ENCODE measurements around the gene ANXA10.
"Not testable (repeated sequence)": the region's sequence is repeated elsewhere in the genome, so short reads cannot be mapped to it uniquely, and the experiment has no call there.

ANXA10 gene

DNA sequence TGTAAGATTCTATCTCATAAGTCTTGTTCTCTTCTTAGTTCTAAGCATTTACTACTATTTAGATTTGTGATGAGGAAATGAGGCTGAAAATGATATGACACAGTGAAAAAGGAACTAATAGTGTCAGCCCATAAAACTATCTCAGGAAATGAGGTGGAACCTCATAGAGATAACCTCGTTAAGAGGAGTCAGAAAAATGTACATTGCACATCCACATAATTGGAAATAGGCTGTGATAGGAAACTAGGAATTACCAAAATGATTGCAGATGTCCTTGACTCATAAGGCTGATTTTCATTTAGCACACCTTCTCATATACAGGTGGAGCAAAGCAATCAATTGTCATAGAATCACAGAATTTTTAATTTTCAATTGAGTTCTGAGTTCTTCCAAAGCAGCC is 26.8 kb downstream of the ANXA10 start:
- ATAC-seq, result no peak
- DNase-seq, result no peak

- DNase-seq (no peak), ATAC-seq (no peak)
These were observed 27.6 kb downstream of the ANXA10 start for GRCh38 chr4:168119890-168120289.

DNA sequence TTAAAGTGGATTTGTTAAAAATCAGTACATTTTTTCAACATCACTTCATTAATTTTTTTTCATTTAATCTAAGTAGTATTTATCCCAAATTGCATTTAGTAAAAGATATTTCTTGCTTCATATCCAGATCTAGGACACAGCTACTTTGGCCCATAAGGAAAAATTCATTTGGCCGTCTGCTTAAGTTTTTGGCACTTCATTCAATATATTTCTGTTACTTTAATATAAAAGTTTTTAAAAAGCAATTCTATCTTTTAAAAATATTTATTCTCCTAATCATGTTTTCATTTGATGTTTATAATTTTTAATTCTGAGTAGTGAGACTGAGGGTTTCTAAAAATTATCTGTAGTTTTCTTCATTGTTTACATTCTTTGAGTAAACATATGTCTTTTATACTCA is 28.5 kb downstream of the ANXA10 start:
- ATAC-seq (no peak), DNase-seq (no peak)

DNA sequence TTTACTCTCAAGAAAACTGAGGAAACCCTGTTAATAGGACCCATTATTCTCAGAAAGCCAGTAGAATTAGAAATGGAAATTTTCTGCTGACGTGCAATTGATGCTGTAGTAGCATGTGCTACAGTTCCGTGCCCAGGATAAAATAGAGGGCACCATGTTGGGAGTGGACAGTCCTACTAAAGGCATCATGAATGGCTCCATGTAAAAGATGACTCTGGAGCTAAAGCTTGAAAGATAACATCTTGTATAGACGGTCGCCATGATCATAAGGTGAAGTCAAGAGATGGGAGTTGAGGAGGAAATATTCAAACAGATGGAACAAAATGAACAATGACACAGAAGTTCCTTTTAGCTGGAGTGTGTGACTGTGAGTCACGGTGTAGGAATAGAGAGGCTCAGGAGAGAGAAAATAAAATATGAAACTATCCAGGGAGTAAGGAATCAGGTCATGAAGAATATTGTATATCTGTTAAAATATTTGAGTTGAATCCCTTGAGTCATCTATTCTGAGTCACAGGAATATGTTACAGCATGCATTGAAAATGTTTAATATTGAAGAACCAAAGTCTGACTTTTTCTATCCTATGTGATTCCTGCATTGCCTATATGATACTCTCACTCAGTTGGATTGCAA is 31.8 kb downstream of the ANXA10 start:
- no peak for ATAC-seq
- no peak for DNase-seq

DNA sequence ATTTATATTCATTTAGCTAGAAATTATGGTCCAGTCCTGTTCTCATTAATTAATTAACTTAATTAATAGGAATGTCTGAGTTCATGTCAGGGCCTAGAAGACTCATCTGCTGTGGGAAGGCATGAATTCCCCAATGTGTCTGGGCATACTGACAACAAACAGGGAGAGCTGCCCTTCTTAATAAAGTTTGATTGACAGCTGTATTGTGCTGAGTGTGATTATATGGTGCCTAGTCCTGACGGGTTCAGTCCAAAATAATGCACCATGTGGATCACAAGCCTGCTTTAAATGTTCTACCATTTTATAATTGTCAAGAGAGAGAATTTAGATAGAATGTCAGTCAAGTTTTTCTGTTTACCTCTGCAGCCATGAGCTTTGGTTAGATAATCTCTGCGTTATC is 34.6 kb downstream of the ANXA10 start:
- no peak for DNase-seq
- no peak for ATAC-seq

DNA sequence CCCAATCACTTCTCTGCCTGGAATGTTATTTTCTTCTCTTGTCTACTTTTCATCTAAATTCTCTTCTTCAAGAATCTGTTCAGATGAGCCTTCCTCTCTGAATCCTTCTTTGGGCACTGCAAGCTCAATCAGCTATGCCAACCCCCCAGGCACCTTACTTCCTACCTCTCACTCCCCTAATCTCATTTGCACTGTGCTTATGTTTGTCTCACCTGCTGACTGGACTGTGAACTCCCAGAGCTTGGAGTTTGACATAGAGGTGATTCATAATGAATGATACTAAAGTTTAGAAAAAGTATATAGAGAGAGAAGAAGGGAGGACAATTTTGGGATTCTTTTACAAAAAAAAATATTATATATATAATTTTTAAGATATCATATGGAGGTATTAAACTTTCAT is 36.3 kb downstream of the ANXA10 start:
- DNase-seq, result no peak
- ATAC-seq, result no peak

DNA sequence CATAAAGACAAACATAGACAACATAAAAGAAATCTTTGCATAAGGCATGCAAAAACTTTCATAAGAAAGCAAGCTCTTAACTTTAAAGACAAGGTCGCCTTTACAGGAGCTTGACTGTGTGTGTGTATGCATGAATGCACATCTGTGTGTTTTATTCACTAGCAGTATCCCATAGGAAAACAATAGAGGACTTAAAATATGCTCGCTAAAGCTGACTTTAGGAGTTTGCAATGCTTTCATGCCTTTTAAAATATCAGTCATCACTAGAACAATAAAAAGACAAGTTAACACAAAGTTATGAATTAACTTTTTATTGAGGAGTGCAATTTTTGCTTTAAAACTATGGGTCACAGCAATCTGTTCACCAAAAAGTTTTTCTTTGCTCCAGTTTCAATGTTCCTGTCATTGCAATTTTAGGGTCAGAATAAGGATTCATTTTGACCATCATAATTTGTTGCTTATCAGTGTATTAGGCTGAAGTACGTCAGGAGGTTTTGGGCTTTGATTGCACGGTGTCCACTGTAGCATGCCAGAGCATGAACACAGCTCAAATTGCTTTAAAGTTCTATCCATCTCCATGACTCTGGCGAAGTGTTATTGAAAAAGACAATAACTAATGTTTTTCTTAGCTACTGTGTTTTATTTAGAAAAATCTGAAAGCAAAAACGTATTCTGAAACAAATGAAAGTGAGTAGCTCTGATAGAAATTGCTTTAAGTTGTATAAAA is 36.9 kb downstream of the ANXA10 start:
- DNase-seq (no peak), ATAC-seq (no peak)

- ATAC-seq, result no peak
- DNase-seq, result no peak
These were observed 37.5 kb downstream of the ANXA10 start for GRCh38 chr4:168129802-168130201.

- DNase-seq (no peak), ATAC-seq (no peak)
These were observed 38.9 kb downstream of the ANXA10 start for GRCh38 chr4:168131196-168131595.

DNA sequence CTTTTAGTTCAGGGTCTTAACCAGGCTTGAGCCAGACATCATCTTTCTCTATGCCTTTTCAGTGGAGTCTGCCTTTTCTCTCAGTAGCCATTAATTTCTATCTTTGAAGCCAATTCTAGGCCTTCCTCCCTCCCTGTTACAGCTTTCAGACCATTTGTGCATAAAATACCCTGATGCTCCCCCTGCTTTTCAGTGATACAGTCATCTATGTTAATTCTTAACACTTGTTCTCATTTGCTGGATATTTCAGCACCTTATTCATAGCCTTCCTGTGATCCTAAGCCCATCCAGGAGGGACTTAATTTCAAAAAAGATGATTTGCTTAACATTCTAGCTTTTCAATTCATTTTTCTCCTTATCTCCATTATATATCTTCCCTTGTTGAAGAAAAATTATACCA is 42.3 kb downstream of the ANXA10 start:
- DNase-seq, result no peak
- ATAC-seq, result no peak

DNA sequence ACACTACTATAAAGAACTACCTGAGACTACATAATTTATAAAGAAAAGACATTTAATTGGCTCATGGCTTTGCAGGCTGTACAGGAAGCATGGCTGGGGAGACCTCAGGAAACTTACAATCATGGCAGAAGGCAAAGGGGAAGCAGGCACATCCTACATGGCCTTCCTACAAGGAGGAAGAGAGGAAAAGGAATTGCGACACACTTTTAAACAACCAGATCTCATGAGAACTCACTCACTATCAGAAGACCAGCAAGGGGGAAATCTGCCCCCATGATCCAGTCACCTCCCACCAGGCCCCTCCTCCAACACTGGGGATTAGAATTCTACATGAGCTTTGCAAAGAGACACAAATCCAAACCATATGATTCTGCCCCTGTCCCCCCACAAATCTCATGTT is 43.5 kb downstream of the ANXA10 start:
- not testable (repeated sequence) for ATAC-seq

GRCh38 chr4:168137695-168138094 is 45.4 kb downstream of the ANXA10 start:
- ATAC-seq, DNase-seq: not testable (repeated sequence)

More for the DNA sequence above, 43.5 kb downstream of the ANXA10 start:
- not testable (repeated sequence) for DNase-seq

GRCh38 chr4:168138143-168138542 is 45.8 kb downstream of the ANXA10 start:
- ATAC-seq, result no peak
- DNase-seq, result no peak

DNA sequence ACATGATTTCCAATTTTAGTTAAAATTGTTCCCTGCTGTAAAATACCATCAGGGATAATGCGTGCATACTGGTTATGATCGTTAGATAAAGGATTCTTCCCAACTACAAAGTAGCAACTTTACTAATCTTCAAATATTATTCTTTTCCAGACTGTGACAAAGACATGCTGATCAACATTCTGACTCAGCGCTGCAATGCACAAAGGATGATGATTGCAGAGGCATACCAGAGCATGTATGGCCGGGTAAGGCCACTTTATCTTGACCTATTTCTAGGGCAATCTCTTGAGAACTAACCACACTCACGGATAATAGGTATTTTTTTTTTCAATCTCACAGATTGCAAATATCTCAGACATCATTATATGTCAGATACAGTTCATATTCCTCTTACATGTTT is 47.0 kb downstream of the ANXA10 start:
- no peak for ATAC-seq
- no peak for DNase-seq

- DNase-seq (no peak), ATAC-seq (no peak)
These were observed 49.4 kb downstream of the ANXA10 start for GRCh38 chr4:168141733-168142132.

DNA sequence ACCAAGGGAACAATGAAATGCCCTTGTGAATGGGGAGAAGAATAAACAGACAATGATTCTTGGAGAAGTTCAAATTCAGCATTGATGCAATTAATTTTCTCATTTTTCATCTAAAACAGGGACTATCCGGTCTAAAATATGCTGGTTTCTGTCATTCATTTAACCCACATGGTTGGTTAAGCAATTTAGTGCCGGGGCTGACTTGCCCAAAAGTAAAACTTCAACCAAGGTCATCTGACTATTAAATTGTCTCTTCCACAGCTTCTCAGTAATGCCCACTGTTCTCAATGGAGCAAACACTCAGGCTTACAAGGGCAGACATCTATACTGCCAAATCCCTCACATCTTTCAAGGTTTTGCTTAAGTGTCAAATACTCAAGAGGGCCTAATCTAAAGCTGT is 51.3 kb downstream of the ANXA10 start:
- ATAC-seq (no peak), DNase-seq (no peak)

- no peak for ATAC-seq
- DNase-seq, result no peak
These were observed 58.2 kb downstream of the ANXA10 start for GRCh38 chr4:168150420-168151050.

- ATAC-seq, result no peak
- DNase-seq, result no peak
These were observed 59.0 kb downstream of the ANXA10 start for GRCh38 chr4:168151327-168151726.

DNA sequence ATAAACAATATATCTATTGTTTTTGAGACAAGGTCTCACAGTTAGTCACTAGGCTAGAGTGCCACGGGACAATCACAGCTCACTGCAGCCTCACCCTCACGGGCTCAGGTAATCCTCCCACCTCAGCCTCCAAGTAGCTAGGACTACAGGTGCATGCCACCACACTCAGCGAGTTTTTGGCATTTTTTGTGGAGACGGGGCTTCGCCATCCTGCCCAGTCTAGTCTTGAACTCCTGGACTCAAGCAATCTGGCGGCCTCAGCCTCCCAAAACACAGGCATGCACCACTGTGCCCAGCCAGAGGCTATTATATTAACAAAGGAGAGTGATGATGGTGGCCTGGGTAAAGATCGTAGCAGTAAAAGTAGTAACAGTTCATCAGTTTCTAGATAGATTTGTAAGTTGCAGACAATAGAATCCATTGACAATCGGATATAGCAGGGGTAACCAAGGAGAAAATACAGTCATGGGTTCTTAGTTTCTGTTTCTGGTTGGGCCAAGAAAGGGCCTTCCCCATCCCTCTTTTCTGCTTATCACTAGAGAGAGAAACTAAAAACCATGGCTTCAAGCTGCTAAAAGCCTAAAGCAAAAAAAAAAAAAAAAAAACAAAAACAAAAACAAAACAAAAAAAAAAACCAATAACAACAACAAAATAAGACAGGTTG is 60.6 kb downstream of the ANXA10 start:
- no peak for ATAC-seq
- no peak for DNase-seq

DNA sequence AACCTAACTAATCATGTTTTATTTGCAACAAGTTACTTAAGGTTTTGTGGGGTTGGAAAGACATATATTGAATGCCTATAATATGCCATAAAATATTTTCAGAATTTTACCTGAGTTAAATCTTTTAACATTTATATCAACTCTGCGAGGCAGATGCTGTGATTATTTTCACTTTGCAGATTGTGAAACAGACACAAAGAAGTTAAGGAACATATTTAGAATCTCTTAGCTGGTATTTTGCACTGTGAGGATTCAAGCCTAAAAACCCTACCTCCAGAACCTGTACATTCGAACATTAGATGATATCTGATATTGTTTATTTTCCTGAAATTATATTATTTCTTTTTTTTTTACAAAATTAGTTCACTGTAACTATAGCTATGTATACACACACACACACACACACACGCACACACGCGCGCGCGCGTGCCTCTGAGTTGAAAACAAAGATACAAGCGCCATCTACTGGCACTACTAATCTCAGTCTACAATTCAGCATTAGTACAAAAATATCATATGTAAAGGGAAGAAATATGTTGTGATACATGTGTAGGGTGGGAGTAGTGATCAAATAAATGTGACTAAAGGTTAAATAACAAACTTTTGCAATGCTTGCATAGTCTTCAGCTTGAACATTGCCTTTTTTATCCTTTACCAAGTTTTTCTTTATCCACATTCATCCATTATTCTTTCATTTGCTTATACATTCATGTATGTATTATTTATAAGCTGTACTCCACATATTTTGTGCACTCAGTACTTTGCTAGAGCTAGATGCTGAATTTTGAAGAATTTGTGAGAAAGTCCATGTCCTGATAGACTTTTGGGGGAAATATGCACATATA is 61.5 kb downstream of the ANXA10 start:
- ATAC-seq (peak; percentile 63), DNase-seq (peak; percentile 65)

DNA sequence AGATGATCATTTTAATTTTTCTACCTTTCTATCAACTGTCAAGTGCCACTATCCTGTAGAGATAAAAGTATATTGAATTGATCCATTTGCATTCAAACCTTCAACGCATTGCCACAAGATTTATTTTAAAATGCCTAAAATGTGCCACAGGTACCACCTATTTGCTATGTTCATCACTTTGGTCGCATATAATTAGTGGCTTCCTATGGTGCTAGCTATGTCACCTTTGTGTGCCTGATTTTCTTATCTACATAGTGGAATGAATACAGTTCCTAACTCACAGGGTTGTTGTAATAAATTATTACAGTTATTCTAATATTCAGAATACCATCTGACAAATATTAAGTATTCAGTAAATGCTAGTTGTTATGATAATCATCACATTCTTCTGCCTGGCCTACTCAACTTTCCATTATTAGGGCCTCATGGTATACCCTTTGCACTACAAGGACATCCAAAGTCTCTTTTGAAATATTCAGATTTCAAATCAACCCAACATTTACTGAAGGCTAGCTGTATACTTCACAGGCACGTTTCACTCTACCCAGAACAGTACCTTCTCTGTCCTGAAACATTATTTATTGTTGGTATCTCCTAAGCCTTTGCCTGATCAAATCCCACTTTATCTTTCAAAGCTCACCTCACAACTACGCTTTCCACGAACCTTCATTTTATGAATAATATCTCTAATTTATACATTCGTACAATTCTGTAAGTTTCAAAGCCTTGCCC is 62.4 kb downstream of the ANXA10 start:
- DNase-seq (no peak), ATAC-seq (no peak)

Data from stimulated activated naive CD8-positive, alpha-beta T cell treated with anti-CD3 and anti-CD28 coated beads, Interleukin-15, Interleukin-2, amounts not matched to agents 100 U/mL and 50 U/mL, for 24 hours (primary cell).